ENCODE results near the gene PSG11.
"Not testable (repeated sequence)": the region's sequence is repeated elsewhere in the genome, so short reads cannot be mapped to it uniquely, and the experiment has no call there.

- TF ChIP-seq MXI1 (IDR thresholded peaks at IDR 0.05; ENCODE audit: borderline replicate concordance, low read depth, low read length); CHD1 (IDR thresholded peaks at IDR 0.05; ENCODE audit: low read depth, low read length); NFE2L2 (IDR thresholded peaks at IDR 0.05; ENCODE audit: low read depth, low read length); USF2 (IDR thresholded peaks at IDR 0.05; ENCODE audit: low read depth, low read length); CEBPB (IDR thresholded peaks at IDR 0.05; ENCODE audit: low read depth, low read length); POLR2A (IDR thresholded peaks at IDR 0.05; ENCODE audit: low read depth, low read length): not testable (repeated sequence)
- TF ChIP-seq RAD21 (IDR thresholded peaks at IDR 0.05; ENCODE audit: low read length) (peak; percentile 68), CTCF (conservative IDR thresholded peaks at IDR 0.05; ENCODE audit: low read depth, low read length) (peak; percentile 54)
Measured at GRCh38 chr19:43031645-43032044, 5.4 kb upstream of the PSG11 start.

Measured in IMR-90 (cell line).